Fibroblast of skin of right quadriceps (primary cell): Measurements from ENCODE around the gene MASP2.
"Not testable (repeated sequence)": the region's sequence is repeated elsewhere in the genome, so short reads cannot be mapped to it uniquely, and the experiment has no call there.

Source experiments
- DNase-seq: peaks from one replicate; pipeline ENCODE4 v3.0.0-alpha.2; 2013

Gene MASP2

DNA sequence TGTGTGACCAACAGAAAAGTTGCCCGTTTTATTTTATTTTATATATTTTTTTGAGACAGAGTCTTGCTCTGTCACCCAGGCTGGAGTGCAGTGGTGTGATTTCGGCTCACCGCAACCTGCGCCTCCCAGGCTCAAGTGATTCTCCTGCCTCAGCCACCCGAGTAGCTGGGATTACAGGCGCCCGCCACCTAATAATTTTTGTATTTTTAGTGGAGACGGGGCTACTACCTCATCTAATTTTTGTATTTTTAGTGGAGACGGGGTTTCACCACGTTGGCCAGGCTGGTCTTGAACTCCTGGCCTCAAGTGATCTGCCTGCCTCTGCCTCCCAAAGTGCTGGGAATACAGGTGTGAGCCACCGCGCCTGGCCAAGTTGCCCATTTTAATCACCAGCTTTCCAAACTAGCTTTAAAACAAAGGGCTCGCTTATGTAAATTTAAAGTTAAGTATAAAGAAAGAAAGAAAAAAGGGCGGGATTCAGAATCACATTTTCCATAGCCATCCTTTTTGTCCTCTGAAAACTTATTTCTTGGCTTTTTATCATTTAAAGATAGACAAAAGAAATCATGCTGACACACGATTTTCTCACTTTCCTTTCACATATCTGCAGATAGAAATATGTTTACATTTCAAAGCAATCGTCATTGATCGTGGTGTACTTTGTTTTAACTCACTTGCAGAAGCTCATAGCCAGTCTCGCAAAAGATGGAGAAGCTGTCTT is 9.9 kb downstream of the MASP2 start:
- not testable (repeated sequence) for DNase-seq

DNA sequence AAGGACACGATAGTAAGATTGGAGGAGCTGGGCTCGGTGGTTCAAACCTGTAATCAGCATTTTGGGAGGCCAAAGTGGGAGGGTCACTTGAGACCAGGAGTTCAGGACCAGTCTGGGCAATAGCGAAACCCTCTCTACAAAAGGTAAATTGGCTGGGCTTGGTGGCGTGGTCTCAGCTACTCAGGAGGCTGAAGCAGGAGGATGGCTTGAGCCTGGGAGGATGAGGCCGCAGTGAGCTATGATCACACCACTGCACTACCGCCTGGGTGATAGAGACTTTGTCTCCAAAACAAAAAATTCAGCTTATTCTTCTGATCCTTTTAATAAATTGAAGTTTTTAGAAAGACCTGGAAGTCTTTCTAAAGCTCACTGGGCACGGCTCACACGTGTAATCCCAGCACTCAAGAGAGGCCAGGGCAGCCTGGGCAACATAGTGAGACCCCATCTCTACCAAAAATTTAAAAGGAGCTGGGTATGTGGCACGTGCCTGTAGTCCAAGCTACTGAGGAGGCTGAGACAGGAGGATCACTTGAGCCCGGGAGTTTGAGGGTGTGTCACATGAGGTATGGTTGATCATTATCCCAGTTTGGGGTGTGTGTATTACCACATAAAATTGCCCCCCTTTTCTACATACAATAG is 15.3 kb downstream of the MASP2 start:
- DNase-seq, result no peak

DNA sequence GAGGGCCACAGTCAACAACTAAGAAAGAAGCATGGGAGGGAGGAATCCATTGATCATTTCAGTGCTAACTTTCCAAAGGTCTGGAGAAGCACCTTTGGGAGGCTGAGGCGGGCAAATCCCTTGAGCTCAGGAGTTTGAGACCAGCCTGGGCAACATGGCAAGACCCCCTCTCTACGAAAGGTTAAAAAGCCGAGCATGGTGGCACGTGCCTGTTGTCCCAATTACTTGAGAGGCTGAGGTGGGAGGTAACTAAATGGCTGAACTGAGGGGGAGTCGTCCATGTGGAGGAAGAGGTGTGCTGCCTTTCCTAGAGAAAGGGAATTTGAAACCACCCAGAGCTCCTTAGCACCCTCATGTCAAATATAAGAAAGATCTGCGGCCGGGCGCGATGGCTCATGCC is 16.2 kb downstream of the MASP2 start:
- DNase-seq, result no peak

DNA sequence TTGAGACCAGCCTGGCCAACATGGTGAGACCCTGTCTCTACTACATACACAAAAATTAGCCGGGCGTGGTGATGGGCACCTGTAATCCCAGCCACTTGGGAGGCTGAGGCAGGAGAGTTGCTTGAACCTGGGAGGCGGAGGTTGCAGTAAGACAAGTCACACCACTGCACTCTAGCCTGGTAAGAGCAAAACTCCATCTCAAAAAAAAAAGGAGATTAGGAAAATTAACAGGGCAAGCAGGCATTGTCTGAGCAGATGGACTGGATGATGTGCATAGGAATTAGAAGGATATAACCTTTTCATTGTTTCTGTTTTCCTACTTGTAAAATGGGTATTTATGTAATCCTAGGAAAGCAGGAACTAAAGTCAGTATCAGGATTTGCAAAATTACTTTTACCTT is 19.0 kb downstream of the MASP2 start:
- no peak for DNase-seq

DNA sequence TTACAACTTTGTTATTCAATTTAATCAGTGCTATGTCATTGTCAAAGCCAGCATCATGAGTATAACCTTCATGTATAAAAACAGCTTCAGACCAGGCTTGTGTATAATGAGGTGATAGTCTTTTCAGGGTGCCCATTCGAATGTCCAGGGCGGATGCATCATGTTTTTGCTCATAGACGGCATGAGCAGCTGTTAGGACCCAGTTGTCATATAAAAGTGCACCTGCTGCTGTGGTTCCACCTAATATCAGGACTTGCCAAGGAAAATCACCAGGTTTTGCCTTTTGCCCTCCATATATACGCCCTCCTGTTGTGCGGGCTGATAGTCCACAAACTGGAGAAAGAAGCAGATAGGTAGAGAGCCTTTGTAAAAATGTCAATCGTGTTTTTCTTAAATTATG is 19.7 kb downstream of the MASP2 start:
- no peak for DNase-seq

DNA sequence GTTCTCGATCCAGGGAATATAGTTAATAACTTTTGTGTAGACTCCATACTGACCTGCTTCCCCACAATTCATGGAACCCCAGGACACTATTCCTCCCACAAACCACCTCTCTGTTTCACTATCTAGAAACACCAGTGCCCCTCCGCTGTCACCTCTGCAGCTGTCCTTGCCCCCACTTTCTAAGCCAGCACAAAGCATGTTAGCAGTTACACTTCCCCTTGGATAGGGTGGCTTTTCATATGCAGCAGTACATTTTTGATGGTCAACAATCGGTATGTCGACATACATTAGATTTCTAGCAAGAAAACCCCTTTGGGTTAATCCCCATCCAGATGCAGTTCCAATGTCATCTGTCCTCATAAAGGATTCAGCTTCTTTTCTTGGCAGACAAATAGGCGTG is 20.1 kb downstream of the MASP2 start:
- no peak for DNase-seq

DNA sequence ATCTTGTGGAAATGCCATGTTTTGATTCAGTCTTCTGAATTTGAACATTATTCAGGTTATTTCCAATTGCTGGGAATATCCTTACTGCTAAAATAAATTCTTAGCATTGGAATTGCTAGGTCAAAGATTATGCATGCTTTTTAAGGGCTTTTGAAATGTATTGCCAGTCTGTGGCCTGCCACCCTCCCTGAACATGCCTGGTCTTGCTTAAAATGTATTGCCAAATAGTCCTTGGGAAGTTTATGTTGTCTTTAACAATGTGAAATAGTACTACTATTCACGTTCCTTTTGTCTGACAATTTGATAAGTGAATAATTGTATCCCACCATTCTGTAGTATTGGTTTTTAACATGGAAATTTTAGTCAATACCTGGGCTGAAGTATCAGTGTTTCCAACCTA is 21.0 kb downstream of the MASP2 start:
- DNase-seq, result no peak

DNA sequence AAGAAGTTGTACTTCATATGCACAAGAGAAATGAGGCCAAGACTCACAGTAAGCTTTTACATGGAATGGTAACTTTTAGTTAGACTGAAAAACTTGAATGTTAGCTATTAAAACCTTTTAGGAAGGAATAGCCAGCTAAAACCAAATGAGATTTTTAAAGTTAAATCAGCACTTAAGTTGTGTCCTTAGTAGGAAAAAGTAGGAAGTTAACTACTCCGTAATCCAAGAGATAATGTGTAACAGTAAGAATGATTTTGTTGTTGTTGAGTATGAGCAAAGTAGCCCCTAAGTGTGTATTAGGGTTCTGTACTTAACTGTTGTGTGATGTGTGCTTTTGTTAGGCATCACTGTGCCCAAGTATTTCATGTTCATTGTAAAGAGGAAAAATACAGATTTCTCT is 21.4 kb downstream of the MASP2 start:
- DNase-seq, result no peak

DNA sequence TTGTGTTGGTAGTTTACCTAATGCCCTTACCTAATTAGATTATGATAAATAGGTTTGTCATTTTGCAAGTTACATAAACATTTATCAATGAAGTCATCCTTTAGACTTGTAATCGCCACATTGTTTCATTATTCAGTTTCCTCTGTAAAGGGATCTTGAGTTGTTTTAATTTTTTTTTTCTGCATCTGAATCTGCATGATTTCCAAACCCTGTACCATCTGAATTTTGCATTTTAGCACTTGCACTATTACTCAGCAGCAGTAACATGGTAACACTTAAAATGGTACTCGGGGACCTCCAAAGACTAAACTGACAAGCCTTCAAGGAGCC is 22.2 kb downstream of the MASP2 start:
- DNase-seq, result no peak

DNA sequence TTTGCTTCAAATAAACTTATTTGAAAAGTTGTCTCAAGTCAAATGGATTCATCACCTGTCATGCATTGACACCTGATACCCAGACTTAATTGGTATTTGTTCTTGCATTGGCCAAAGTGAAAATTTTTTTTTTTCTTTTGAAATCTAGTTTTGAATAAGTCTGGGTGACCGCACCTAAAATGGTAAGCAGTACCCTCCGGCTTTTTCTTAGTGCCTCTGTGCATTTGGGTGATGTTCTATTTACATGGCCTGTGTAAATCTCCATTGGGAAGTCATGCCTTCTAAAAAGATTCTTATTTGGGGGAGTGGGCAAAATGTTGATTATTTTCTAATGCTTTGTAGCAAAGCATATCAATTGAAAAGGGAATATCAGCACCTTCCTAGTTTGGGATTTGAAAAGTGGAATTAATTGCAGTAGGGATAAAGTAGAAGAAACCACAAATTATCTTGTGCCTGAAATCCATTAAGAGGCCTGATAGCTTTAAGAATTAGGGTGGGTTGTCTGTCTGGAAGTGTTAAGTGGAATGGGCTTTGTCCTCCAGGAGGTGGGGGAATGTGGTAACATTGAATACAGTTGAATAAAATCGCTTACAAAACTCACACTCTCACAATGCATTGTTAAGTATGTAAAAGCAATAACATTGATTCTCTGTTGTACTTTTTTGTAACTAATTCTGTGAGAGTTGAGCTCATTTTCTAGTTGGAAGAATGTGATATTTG is 22.7 kb downstream of the MASP2 start:
- no peak for DNase-seq

DNA sequence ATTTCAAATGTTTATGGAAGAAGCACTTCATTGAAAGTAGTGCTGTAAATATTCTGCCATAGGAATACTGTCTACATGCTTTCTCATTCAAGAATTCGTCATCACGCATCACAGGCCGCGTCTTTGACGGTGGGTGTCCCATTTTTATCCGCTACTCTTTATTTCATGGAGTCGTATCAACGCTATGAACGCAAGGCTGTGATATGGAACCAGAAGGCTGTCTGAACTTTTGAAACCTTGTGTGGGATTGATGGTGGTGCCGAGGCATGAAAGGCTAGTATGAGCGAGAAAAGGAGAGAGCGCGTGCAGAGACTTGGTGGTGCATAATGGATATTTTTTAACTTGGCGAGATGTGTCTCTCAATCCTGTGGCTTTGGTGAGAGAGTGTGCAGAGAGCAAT is 23.8 kb downstream of the MASP2 start:
- no peak for DNase-seq

DNA sequence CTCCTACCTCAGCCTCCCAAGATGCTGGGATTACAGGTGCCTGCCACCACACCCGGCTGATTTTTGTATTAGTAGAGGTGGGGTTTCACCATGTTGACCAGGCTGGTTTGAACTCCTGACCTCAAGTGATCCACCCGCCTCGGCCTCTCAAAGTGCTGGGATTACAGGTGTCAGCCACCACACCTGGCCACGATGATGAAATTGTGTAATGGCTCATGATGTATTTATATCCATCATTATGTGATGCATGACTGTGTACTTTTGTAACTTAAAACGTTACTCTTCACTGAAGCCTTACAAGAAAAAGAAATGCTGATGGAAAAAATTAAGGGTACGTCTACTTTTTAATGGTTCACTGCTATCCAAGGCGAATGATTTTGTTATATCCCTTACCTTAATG is 27.1 kb downstream of the MASP2 start:
- DNase-seq, result no peak

DNA sequence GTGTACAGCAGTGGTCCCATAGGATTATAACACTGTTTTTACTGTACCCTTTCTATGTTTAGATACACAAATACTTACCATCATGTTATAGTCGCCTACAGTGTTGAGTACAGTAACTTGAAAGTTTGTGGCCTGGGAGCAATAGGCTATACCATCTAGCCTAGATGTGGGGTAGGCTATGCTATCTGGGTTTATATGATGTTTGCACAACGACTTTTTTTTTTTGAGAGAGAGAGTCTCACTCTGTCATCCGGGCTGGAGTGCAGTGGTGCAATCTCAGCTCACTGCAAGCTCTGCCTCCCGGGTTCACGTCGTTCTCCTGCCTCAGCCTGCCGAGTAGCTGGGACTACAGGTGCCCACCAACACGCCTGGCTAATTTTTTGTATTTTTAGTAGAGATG is 27.7 kb downstream of the MASP2 start:
- DNase-seq, result not testable (repeated sequence)

DNA sequence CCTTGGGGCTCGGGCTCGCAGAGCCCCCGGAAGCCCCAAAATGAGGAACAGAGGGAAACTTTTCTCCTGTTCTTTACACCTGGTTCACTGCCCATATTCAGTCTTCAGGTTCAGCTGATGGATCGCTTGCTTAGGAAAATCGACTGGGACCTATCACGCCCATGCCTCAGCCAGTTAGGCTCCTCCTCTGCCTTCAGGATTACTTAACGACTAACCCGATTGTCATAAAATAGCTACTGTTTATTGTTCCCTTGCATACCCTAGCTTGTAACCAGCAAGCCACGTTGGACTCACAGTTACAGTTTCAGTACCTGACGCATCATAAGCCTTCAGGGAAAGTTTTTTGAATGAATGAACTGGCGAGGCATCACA is 33.9 kb downstream of the MASP2 start:
- DNase-seq, result no peak

DNA sequence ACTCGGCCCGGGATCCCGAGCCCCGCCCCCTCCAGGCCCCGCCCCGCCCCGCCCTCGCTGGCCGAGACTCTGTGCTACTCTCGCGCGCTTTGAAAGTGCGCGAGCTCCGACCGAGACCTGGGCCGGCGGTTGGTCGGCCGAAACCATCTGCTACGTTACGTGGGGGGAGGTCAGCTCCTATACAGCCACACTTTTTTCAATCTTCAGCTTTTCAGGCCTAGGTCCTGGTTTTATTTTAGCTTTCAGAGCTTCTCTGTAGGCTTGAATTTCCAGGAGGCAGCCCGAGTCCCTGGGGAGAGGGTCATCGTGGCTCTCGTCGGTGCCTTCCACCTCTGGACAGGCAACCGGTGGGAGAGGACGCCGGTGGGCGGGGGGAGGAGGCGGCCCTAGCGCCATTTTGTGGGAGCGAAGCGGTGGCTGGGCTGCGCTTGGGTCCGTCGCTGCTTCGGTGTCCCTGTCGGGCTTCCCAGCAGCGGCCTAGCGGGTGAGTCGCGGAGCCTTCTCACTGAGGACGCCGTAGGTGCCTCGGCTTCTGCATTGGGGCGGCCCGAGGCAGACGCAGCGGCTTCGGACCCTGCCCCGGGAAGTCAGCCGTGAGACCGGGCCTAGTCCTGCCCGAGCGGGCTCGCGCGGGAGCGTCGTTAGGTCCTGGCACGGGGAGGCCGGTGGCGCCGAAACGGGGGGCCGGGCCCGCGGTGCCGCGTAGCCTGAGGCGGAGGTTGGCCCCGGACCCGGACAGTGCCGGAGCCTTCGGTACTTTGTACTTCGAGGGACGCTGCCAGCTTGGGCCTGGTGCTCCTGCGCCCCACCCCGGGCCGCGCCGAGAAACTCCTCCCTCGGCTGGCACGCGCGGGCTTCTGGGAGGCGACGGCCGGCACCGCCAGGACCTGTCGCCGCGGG is 34.5 kb downstream of the MASP2 start, which contains the start of gene TARDBP:
Gene TARDBP, plus strand, starts transcription at position 395 of the 900 bp plus-strand sequence. CDS start 1,074 bp downstream, outside the sequence.
- DNase-seq, result peak; percentile 93

DNA sequence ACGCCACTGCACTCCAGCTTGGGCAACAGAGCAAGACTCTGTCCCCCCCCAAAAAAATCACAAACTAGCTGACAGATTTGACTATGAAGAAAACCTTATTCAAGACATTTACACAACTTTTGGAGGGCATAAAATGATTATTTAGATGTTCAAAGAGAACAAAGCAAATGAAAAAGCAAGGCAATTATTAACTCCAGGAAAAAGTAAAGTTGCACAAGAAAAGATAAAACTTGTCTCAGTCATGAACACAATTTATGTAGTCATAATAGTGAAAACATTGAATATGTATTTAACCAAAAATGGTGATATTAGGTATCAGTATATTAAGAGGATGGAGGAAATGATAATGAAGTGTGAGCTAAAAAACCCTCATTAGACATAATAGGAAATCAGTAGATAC is 46.5 kb downstream of the MASP2 start:
- DNase-seq, result no peak

DNA sequence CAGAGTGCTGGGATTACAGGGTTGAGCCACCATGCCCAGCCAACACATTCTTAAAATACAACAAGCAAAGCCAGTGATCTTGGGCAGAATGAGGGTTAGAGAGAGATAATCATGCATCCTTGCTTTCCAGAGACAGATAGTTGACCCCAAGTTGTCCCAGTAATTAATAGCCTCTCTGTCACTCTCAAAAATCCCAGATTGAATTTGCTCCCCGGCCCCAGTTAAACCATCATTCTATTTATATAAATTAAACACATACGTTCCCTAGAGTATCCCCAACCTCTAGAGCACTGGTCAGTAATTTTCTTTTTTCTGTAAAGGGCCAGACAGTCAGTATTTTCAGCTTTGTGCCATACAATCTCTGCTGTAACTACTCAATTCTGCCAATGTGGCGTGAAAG is 50.9 kb downstream of the MASP2 start:
- no peak for DNase-seq

DNA sequence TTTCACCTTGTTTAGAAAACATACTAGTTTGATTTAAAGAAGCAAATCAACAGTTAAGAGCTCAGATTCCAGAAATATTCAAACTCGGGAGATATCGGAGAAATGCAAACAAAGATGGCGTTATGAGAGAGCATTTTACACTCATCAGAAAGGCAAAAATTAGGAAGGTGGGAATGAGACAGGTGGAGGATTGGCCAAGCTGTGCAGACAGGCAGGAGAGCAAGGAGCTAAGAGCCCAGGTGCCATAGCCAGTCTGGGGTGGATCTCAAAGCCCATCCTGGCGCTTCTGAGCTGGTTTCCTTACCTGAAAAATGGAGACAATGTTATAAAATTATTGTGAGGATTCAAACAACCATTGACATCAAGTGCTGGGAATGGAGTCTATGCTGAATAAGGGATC is 54.2 kb downstream of the MASP2 start:
- no peak for DNase-seq

DNA sequence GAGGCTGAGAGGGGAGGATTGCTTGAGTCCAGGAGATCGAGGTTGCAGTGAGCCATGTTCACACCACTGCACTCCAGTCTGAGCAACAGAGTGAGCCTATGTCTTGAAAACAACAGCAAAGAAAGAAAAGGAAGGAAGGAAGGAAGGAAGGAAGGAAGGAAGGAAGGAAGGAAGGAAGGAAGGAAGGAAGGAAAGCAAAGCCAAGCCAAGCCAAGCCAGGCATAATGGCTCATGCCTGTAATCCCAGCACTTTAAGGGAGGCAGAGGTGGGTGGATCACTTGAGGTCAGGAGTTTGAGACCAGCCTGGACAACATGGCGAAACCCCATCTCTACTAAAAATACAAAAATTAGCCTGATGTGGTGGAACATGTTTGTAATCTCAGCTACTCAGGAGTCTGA is 55.0 kb downstream of the MASP2 start:
- DNase-seq, result not testable (repeated sequence)

DNA sequence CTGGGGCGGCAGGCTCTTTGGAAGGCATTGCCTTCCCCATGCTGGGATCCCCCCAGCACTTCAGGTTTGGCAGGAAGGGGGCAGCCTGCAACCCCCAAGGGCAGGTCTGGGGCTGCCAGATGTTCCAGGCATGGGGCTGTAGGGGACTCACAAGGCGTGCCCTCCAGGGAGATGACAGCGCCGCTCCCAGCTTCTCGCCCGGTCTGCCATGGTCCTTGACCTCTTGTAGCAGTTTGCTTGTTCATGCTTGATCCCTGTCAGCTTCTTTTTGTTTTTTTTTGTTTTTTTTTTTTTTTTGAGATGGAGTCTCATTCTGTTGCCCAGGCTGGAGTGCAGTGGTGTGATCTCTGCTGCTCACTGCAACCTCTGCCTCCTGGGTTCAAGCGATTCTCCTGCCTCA is 56.2 kb downstream of the MASP2 start:
- no peak for DNase-seq

DNA sequence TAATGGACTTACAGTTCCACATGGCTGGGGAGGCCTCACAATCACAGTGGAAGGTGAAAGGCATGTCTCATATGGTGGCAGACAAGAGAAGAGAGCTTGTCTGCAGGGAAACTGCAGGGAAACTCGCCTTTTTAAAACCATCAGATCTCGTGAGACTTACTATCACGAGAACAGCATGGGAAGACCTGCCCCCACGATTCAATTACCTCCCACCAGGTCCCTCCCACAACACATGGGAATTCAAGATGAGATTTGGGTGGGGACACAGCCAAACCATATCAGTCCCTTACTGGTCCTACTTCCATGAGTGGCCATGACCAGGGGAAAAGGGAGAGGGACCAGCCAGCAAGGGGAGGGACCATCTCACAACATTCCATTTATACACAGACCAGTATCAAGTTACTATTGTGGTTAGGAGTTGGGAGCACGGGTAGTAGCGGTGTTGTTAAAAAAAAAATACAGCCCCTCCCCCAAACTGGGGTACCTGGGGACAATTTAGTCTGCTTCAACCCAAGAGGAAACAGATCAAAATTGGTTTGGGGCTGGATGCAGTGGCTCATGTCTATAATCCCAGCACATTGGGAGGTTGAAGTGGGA is 57.0 kb downstream of the MASP2 start:
- DNase-seq, result peak; percentile 18

DNA sequence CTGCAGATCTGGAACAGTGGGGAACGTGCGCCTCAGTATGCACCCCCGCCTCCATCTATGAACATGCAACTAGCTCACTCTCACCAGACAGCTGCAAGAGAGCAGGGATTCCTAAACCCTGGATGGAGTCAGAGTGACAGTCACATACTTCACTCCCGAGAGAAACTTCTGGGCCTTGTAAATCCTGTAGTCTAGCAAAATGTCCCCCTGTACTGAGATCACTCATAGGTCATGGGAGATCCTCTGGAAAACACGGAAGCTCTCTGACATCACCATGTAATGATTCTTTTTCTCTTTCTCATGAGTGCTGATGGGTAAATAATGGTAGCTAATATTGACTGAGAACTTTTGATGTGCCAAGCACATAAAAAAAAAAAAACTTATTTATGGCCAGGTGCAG is 57.9 kb downstream of the MASP2 start:
- no peak for DNase-seq
